Prostate gland (tissue), 2 donors: ENCODE data around the gene DLGAP1. TPM values are rescaled to one million over a fixed set of nuclear protein-coding genes. Genes with fewer than 3 reads are reported as not detected.

Experiments
- DNase-seq: peaks from one replicate; pipeline ENCODE4 v3.0.0-alpha.2; 2019; ENCODE audit warnings: low spot score
- H3K27ac ChIP-seq, 2 donors: fragments of 200-600 bp; sonication (generic); 2 replicates each; pipeline ENCODE4 v1.5.1; 2017 to 2019
- H3K27me3 ChIP-seq: fragments of 200-600 bp; sonication (generic); replicated peaks from 2 replicates; pipeline ENCODE4 v1.5.1; 2019; ENCODE audit not compliant: insufficient read depth
- H3K36me3 ChIP-seq, 2 donors: fragments of 200-600 bp; sonication (generic); 1 replicate in 1 of 2; 2 replicates in 1 of 2; pipeline versions ENCODE4 v1.5.1 to v1.8.1; 2017 to 2019
- H3K4me1 ChIP-seq: fragments of 200-600 bp; sonication (generic); replicated peaks from 2 replicates; pipeline ENCODE4 v1.5.1; 2019
- H3K4me3 ChIP-seq, 2 donors: fragments of 200-600 bp; sonication (generic); 2 replicates each; pipeline ENCODE4 v1.5.1; 2017 to 2019
- H3K9me3 ChIP-seq: fragments of 200-600 bp; sonication (generic); 2 replicates; pipeline ENCODE4 v1.5.1; 2017
- POLR2A ChIP-seq: fragments of 450-650 bp; IDR thresholded peaks from one replicate; pipeline ENCODE4 v1.6.1; 2016; ENCODE audit warnings: antibody characterized with exemption, mild to moderate bottlenecking
- POLR2AphosphoS5 ChIP-seq: sonication (generic); formaldehyde crosslinking; IDR thresholded peaks from one replicate; pipeline ENCODE4 v1.6.1; 2017; ENCODE audit warnings: antibody characterized with exemption
- WGBS: methylation state at CpG from one replicate; pipeline ENCODE4 v1.1.5; 2018; 5-methylcytosine and 5-hydroxymethylcytosine counted together
- intact Hi-C: fragments of 100-400 bp; cut with DNase I; formaldehyde crosslinking; loops from one replicate; pipeline ENCODE4 v1.14.2; 2022
- total RNA-seq, 2 donors: library from RNA; depleted of rRNA; stranded (reverse); fragments of >200 nt; gene quantifications; one replicate each; pipeline ENCODE4 v1.1.0, GENCODE V29; 2016
- TF ChIP-seq, protein P1 (sequence below), 4 experiments: fragments of 200-600 bp in 2 of 4; fragments of 450-650 bp in 2 of 4; sonication (generic) in 2 of 4; IDR thresholded peaks; 1 replicate in 3 of 4; 2 replicates in 1 of 4; pipeline ENCODE4 v1.5.1; 2016 to 2019; ENCODE audit warnings: antibody characterized with exemption in 4 of 4, mild to moderate bottlenecking in 2 of 4, moderate library complexity in 2 of 4

Gene DLGAP1
- total RNA-seq, 2 donors from 2014 or later, result 42.2 to 66.7 TPM

GRCh38 chr18:4412286-4412685 lies 42.8 kb downstream of the DLGAP1 start:
- no peaks in the 10 kb centered on the region for H3K36me3 ChIP-seq
- intact Hi-C loops, result no loop called here
- TF ChIP-seq POLR2A (no peak), POLR2AphosphoS5 (no peak)
- TF ChIP-seq, protein P1, sequence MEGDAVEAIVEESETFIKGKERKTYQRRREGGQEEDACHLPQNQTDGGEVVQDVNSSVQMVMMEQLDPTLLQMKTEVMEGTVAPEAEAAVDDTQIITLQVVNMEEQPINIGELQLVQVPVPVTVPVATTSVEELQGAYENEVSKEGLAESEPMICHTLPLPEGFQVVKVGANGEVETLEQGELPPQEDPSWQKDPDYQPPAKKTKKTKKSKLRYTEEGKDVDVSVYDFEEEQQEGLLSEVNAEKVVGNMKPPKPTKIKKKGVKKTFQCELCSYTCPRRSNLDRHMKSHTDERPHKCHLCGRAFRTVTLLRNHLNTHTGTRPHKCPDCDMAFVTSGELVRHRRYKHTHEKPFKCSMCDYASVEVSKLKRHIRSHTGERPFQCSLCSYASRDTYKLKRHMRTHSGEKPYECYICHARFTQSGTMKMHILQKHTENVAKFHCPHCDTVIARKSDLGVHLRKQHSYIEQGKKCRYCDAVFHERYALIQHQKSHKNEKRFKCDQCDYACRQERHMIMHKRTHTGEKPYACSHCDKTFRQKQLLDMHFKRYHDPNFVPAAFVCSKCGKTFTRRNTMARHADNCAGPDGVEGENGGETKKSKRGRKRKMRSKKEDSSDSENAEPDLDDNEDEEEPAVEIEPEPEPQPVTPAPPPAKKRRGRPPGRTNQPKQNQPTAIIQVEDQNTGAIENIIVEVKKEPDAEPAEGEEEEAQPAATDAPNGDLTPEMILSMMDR (IDR thresholded peaks at IDR 0.05), result no peak
- no peaks in the 10 kb centered on the region for H3K27me3 ChIP-seq
- no peaks in the 10 kb centered on the region for H3K9me3 ChIP-seq
- H3K4me1 ChIP-seq, result no peaks in the 10 kb centered on the region
- peak; percentile 14 for DNase-seq
- no peak overlapping the region for H3K27ac ChIP-seq
- H3K4me3 ChIP-seq, result no peak overlapping the region

GRCh38 chr18:4406856-4407255 lies 48.3 kb downstream of the DLGAP1 start:
- Histone ChIP-seq H3K4me1 (no peaks in the 10 kb centered on the region), H3K27ac (no peak overlapping the region), H3K9me3 (no peaks in the 10 kb centered on the region), H3K27me3 (no peaks in the 10 kb centered on the region), H3K36me3 (no peaks in the 10 kb centered on the region), H3K4me3 (no peak overlapping the region)
- 57% methylated on average over 1 of the region's 1 CpG for WGBS
- intact Hi-C loops, result no loop called here
- DNase-seq, result no peak
- TF ChIP-seq POLR2A (no peak), POLR2AphosphoS5 (no peak)
- TF ChIP-seq, protein P1 (IDR thresholded peaks at IDR 0.05), result no peak

- no peaks in the 10 kb centered on the region for H3K27me3 ChIP-seq
- no peak overlapping the region for H3K4me3 ChIP-seq
- H3K4me1 ChIP-seq, result no peaks in the 10 kb centered on the region
- 89% methylated on average over 5 of the region's 5 CpGs for WGBS
- TF ChIP-seq POLR2AphosphoS5 (no peak), POLR2A (no peak)
- TF ChIP-seq, protein P1 (IDR thresholded peaks at IDR 0.05), result no peak
- no peak overlapping the region for H3K27ac ChIP-seq
- H3K36me3 ChIP-seq, result no peaks in the 10 kb centered on the region
- intact Hi-C loops, result no loop called here
- no peak for DNase-seq
- H3K9me3 ChIP-seq, result no peaks in the 10 kb centered on the region
These were observed 49.1 kb downstream of the DLGAP1 start for GRCh38 chr18:4405965-4406364.

GRCh38 chr18:4403836-4404235 lies 51.3 kb downstream of the DLGAP1 start:
- Histone ChIP-seq H3K27ac (no peak overlapping the region), H3K27me3 (no peaks in the 10 kb centered on the region), H3K4me3 (no peak overlapping the region), H3K4me1 (no peaks in the 10 kb centered on the region), H3K36me3 (no peaks in the 10 kb centered on the region), H3K9me3 (no peaks in the 10 kb centered on the region)
- no peak for DNase-seq
- WGBS, result 72% methylated on average over 1 of the region's 1 CpG
- TF ChIP-seq, protein P1 (IDR thresholded peaks at IDR 0.05), result no peak
- TF ChIP-seq POLR2AphosphoS5 (no peak), POLR2A (no peak)
- intact Hi-C loops, result no loop called here

- intact Hi-C loops, result no loop called here
- WGBS, result 21% methylated on average over 1 of the region's 1 CpG
These were observed 54.2 kb downstream of the DLGAP1 start for GRCh38 chr18:4400911-4401310.

More at GRCh38 chr18:4400911-4401310, 54.2 kb downstream of the DLGAP1 start:
- TF ChIP-seq, protein P1 (IDR thresholded peaks at IDR 0.05), result no peak
- TF ChIP-seq POLR2AphosphoS5 (no peak), POLR2A (no peak)
- Histone ChIP-seq H3K27me3 (no peaks in the 10 kb centered on the region), H3K36me3 (no peaks in the 10 kb centered on the region), H3K4me1 (no peaks in the 10 kb centered on the region), H3K9me3 (no peaks in the 10 kb centered on the region), H3K4me3 (no peak overlapping the region), H3K27ac (no peak overlapping the region)
- no peak for DNase-seq
